BE2C (cell line): ENCODE data around the gene ADCY5.

ENCODE experiments used
- DNase-seq: peaks from one replicate; pipeline ENCODE4 v3.0.0-alpha.2; 2020
- H3K27me3 ChIP-seq: fragments of 250-450 bp; sonication (Bioruptor Pico); 2 replicates; pipeline ENCODE4 v1.5.1; 2020; ENCODE audit warnings: mild to moderate bottlenecking
- H3K36me3 ChIP-seq: fragments of 250-450 bp; sonication (Bioruptor Pico); 2 replicates; pipeline ENCODE4 v1.5.1; 2020; ENCODE audit warnings: mild to moderate bottlenecking
- H3K4me1 ChIP-seq: fragments of 250-450 bp; sonication (Bioruptor Pico); 2 replicates; pipeline ENCODE4 v1.5.1; 2020
- H3K4me3 ChIP-seq: 2 replicates; pipeline ENCODE4 v1.5.1; 2011; ENCODE audit warnings: low read depth, low read length
- H3K9me3 ChIP-seq: fragments of 250-450 bp; sonication (Bioruptor Pico); 2 replicates; pipeline ENCODE4 v1.5.1; 2020
- TF ChIP-seq, protein P1 (sequence below): IDR thresholded peaks from 2 replicates; pipeline ENCODE4 v1.5.1; 2012; ENCODE audit warnings: mild to moderate bottlenecking, low read depth, low read length

ADCY5 gene

DNA sequence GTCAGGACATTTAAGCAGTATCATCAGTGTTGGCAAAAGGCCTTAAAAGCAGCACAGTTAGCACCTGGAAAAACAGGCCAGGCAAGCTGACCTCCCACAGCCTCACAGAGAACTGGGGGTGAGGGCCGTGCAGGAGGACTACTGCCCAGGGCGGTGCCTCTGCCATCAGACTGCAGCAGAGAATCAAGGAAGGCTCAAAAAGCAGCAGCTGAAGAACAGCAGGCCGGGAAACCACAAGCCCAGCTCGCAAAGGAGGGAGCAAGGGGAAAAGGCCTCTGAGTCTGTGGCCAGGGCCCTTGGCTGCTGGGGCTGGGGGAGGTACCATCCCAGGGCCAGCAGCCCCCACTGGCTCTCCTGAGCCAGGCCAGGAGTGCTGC lies 163.0 kb downstream of the ADCY5 start:
- Histone ChIP-seq H3K4me3 (no peak overlapping the region), H3K27me3 (no peaks in the 10 kb centered on the region), H3K9me3 (no peaks in the 10 kb centered on the region), H3K4me1 (peaks cover 7% of the 10 kb centered on the region; the same call in 1 of the 2 replicates), H3K36me3 (no peaks in the 10 kb centered on the region)
- DNase-seq = no peak
- TF ChIP-seq, protein P1, sequence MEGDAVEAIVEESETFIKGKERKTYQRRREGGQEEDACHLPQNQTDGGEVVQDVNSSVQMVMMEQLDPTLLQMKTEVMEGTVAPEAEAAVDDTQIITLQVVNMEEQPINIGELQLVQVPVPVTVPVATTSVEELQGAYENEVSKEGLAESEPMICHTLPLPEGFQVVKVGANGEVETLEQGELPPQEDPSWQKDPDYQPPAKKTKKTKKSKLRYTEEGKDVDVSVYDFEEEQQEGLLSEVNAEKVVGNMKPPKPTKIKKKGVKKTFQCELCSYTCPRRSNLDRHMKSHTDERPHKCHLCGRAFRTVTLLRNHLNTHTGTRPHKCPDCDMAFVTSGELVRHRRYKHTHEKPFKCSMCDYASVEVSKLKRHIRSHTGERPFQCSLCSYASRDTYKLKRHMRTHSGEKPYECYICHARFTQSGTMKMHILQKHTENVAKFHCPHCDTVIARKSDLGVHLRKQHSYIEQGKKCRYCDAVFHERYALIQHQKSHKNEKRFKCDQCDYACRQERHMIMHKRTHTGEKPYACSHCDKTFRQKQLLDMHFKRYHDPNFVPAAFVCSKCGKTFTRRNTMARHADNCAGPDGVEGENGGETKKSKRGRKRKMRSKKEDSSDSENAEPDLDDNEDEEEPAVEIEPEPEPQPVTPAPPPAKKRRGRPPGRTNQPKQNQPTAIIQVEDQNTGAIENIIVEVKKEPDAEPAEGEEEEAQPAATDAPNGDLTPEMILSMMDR = no peak

DNA sequence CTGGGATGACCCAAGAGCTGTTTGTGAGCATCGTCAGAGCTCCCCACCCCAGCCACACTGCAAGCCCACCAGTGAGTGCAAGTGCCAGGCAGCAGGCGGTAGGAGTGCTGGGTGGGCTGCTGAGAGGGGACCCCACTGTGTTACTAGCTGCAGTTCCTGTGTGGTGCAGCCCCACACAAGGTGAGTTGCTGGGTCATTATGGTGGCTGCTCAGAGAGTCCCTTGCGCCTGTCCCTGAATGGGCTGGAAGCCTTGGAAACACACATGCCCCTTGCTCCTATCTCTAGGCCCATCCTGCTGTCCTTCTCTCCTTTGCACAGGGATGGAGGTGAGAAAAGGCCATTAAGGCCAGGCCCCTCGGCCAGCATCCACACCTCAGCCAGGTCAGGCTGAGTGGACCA lies 163.4 kb downstream of the ADCY5 start:
- TF ChIP-seq, protein P1 = no peak
- Histone ChIP-seq H3K4me3 (no peak overlapping the region), H3K27me3 (no peaks in the 10 kb centered on the region), H3K4me1 (peaks cover 7% of the 10 kb centered on the region; the same call in 1 of the 2 replicates), H3K36me3 (no peaks in the 10 kb centered on the region), H3K9me3 (no peaks in the 10 kb centered on the region)
- no peak for DNase-seq

DNA sequence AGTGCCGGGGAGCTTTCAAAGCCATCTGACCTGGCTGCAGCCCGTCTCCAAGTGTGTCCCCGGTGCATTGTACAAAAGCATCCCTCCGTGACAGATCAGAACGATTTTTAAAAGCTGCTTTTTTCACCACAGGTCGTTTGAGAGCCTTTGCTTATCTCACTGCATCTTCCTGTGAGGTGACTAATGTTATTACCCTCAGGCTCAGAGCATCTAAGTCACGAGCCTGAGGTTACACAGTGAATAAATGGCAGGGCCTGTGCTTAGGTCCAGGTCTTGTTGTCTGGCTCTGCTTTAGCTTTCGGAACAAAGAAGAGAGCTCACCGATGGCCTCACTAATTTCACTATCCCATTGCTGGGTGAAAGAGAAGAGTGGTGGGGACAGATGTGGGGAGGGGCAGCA lies 163.8 kb downstream of the ADCY5 start:
- Histone ChIP-seq H3K9me3 (no peaks in the 10 kb centered on the region), H3K4me3 (no peak overlapping the region), H3K36me3 (no peaks in the 10 kb centered on the region), H3K27me3 (no peaks in the 10 kb centered on the region), H3K4me1 (peaks cover 7% of the 10 kb centered on the region; the same call in 1 of the 2 replicates)
- no peak for DNase-seq
- TF ChIP-seq, protein P1 = no peak

DNA sequence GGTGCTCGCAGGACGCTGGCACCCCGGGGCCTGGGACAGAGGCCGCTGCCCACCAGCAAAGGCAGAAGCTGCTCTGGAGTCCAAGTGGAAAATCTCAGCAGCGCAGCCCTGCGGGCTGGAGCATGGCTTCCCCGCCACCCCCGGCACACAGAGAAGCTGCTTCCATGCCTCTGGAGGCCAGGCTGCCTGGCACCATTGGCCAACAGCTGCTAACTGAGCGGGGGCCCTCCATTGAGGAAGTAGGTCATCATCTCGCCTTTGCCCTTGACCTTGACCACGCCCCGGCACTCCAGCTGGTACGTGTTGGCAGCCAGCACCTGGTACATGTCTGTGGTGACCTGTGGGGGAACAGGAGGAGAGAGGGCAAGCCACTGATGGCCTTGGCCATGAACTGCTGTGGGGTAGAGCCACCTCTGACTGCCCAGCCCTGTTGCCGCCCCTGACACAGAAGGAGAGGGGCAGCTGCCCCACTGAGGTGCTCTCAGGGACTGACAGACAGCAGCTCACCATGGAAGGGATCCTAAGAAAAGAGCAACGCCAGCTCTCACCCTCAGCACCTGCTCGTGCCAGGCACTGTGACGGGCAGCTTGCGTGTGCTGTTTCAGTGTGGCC lies 164.4 kb downstream of the ADCY5 start:
- no peak overlapping the region for H3K4me3 ChIP-seq
- no peaks in the 10 kb centered on the region for H3K36me3 ChIP-seq
- H3K9me3 ChIP-seq = no peaks in the 10 kb centered on the region
- H3K27me3 ChIP-seq = no peaks in the 10 kb centered on the region
- TF ChIP-seq, protein P1 = no peak
- no peak for DNase-seq
- H3K4me1 ChIP-seq = peaks cover 7% of the 10 kb centered on the region; the same call in 1 of the 2 replicates

DNA sequence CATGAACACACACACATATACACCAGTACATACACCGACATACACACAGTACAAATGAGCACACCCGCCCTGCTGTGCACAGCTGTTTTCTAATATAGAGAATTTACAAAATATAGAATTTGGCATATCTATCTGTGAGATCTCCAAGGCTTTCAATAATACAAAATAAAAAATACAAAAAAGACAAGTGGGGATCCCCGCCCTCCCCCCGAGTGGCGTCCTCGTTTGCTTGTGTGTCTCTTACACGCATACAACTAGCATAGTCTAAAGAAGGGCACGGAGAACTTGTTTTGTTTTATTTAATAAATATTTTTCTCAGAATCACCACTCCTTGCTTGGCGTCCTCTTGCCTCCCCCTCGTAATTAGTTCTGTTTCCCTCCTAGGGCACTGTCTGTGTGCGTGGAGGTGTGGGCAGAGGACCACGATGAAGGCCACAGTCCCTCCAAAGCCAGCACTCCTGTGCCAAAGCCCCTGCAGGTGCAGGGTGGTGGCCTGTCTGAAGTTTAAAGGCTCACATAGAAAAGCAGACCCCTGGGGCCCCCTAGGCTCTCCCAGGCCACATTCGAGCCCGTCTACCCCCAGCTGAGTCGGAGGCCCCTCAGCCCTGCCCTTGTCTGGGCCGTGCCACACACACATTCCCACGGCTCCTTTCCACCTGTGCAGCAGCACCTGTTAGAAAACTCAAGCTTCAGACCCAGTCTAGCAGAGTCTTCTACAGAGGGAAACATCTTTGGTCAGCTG lies 165.1 kb downstream of the ADCY5 start:
- Histone ChIP-seq H3K4me1 (peaks cover 7% of the 10 kb centered on the region; the same call in 1 of the 2 replicates), H3K36me3 (no peaks in the 10 kb centered on the region), H3K27me3 (no peaks in the 10 kb centered on the region), H3K4me3 (no peak overlapping the region), H3K9me3 (no peaks in the 10 kb centered on the region)
- TF ChIP-seq, protein P1 = no peak
- DNase-seq = no peak

DNA sequence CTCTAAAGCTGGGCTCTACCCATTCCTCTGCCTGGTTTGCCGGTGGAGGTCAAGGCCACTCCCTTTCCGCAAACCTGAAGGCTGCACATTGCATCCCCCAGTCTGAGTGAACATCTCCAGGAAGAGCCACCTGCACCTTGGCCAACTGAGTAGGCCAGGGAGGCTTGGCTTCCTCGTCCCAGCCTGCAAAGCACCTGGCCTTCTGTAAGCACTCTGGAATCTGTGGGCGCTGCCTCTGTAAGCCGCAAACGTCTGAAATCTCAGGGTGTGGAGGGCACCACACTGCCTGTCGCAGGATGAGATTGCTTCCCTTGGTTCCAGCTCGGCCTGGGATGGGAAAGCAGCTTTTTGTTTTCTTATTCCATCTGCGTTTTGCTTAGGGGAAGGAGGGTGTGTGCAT lies 165.8 kb downstream of the ADCY5 start:
- no peaks in the 10 kb centered on the region for H3K27me3 ChIP-seq

More for the DNA sequence above, 165.8 kb downstream of the ADCY5 start:
- Histone ChIP-seq H3K4me3 (no peak overlapping the region), H3K9me3 (no peaks in the 10 kb centered on the region), H3K4me1 (peaks cover 7% of the 10 kb centered on the region; the same call in 1 of the 2 replicates), H3K36me3 (no peaks in the 10 kb centered on the region)
- TF ChIP-seq, protein P1 = no peak
- DNase-seq = no peak
